ENCODE results near the gene CASZ1.

The CASZ1 gene

DNA sequence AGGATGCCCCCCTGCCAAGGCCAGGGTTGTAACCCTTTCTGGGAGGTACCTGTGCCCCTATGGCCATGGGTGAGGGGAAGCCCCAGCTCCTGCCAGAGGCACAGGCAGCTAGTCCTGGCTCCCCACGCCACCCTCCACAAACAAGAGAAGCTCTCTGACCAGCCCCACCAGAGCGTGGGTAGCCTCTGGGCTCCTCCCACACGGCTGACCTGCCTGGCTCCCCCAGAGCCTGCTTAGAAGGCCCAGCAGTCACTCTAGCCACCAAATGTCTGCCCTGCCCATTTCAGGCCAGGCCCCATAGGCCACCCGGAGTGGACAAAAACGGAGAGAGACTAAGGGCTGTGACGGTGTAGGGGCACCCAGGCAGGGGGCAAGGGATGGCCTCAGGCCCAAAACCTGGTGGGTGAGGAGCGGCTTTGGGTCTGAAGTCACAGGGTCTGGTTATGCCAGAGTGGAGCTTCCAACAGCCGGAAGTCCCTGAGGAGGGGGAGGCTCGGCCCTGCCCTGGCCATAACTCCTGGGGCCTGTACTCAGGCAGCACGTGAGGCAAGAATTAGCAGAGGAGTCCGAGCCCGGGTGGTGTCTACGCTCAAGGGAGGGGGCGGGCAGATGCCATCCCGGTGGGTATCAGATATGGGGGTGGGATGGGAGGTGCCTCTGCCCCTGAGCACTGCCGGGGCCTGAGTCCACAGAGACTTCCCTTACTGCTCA lies 155.4 kb downstream of the CASZ1 start:
- DNase-seq: no peak
- in situ Hi-C loops (cut with HindIII; ENCODE audit: low pct_ligation_motif_present, low pct_unique_long_range_greater_than_20kb, low sequenced_read_pairs): no loop called here

DNA sequence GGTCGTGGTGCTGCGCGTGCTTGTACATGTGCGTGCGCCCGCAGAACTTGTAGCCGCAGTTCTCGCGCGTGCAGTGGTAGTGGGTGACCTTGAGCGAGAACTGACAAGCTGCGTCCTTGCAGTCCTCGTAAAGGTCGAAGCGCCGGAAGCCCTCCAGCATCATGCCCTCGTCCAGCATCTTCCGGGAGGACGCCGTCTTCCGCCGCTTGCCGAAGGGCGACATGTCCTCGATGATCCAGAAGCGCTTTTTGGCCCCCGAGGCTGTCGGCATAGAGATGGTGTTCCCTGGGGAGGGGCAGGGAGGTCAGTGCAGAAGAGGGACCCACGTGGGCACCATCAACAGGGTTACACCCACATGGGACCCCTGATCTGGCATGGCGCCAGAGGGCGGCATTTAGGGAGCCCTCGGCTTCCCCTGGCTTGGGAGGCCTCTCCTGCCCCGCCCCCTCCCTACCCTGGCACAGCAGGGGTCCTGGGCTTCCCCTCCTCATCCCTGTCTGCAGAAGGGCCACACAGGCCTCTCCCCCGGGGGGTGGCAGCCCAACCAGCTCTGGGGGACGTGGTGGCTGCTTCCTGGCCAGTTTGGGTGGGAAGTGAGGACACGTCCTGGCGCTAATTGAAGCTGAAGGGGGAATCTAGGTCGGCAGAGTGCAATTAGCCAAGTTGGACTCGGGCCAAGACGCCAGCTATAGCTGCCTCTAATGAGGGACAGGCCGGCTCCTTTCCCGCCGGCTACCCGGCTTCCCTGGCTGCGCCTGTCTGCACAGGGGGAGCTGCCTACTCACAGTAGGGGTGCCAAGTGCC lies 156.5 kb downstream of the CASZ1 start:
- no peak for DNase-seq

DNA sequence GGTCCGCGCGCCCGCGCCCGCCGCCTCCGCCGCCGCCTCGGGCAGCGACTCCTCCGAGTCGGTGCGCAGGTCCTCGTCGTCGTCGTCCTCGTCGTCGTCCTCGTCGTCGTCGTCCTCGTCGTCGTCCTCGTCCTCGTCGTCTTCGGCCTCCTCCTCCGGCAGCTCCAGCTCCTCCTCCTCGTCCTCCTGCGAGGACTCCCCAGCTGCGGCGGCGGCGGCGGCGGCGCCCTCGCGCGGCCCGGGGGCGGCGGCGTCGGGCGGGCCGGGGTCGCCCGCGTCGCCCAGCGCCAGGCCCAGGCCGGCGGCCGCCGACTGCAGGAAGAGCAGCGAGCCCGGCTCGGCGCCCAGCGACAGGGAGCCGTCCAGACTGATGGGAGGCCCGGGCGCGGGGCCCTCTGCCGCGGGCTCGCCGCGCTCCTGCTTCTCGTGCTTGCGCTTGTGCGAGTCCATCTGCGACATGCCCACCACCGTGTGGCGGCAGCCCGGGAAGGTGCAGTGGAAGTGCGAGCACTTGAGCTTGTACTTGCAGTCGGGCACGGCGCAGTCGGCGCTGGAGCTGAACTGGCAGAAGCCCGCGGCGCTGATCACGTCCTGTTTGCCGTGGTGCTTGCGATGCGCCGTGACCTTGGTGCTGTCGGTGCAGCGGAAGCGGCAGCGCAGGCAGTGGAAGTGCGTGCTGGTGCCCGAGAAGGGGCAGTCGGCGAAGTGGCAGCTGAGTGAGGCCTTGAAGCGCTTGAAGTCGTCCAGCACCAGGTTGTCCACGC lies 157.3 kb downstream of the CASZ1 start:
- no peak for DNase-seq
- in situ Hi-C loops (cut with HindIII; ENCODE audit: low pct_ligation_motif_present, low pct_unique_long_range_greater_than_20kb, low sequenced_read_pairs): no loop called here

More for the DNA sequence above, 156.5 kb downstream of the CASZ1 start:
- in situ Hi-C loops (cut with HindIII; ENCODE audit: low pct_ligation_motif_present, low pct_unique_long_range_greater_than_20kb, low sequenced_read_pairs): no loop called here

DNA sequence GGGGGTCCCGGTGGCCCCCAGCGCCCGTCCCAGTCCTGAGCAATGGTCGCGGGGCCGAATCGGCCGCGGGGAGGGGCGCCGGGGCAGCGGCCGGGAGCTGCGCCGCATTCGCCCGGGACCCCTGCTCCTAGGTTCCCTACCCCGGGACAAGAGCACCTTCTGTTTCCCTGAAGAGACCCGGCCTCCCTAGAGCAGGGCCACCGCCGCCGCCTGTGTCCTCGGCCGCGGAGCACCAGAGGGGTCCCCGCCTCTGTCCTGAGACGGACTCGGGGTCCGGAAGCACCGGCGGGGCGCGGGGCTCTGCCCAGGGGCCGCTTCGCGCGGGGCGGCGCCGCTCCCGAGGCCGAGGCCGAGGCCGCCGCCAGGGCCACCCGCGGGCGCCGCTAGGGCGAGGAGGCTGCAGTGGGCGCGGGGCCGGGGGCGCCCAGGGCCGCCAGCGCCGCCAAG lies 157.9 kb downstream of the CASZ1 start:
- no peak for DNase-seq
- in situ Hi-C loops (cut with HindIII; ENCODE audit: low pct_ligation_motif_present, low pct_unique_long_range_greater_than_20kb, low sequenced_read_pairs): no loop called here

DNA sequence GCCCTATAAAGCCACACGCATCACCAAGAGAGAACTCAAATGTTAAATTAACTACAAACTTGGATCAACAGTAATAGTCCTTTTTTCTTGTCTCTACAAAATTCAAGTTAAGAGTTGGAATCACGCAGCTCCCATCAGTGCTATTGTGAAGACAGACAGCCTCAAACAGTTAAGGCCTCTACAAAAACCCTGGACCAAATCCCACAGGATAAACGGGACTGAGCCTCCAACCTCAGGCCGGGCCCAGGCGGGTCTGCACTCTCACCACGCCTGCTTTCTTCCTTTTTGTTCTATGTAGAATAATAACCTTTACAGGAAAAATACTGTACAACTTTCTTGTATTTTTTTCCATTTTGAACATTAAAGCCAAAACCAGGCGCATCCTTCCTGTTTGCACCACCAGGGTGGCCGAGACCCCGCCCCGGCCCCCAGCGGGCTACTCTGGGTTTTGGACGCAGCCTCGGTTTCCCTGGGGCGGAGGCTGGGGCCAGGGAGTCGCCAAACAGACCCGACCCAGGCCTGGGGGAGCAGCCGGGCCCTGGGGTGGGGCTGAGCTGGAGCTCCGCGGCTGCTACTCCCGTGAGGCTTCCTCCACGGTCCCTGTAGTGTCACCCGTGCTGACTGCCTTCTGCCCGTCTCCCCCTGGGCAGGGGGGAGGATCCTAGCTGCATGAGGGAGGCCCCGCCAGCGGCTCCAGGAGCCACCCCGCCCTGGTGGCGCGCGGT lies 158.4 kb downstream of the CASZ1 start:
- no peak for DNase-seq
- in situ Hi-C loops (cut with HindIII; ENCODE audit: low pct_ligation_motif_present, low pct_unique_long_range_greater_than_20kb, low sequenced_read_pairs): no loop called here

DNA sequence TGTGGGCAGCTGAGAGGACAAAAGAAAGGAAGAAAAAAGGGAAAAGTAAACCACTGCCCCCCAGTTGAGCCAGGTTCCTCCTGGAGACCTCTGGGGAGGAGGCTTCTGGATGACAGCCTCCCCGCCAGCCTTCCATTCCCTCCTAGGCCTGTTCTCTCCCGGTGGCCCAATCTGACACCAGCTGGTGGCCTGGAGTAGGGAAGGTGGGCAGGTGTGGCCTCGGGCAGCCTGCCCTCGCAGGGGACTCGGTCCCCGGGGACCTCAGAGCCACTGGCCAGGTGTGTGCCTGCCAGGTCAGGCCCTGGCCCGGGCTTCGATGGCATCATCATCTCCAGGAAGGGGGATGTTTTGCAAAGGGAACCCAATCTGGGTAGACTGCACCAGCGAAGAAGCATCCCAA lies 159.0 kb downstream of the CASZ1 start:
- in situ Hi-C loops (cut with HindIII; ENCODE audit: low pct_ligation_motif_present, low pct_unique_long_range_greater_than_20kb, low sequenced_read_pairs): no loop called here
- no peak for DNase-seq

DNA sequence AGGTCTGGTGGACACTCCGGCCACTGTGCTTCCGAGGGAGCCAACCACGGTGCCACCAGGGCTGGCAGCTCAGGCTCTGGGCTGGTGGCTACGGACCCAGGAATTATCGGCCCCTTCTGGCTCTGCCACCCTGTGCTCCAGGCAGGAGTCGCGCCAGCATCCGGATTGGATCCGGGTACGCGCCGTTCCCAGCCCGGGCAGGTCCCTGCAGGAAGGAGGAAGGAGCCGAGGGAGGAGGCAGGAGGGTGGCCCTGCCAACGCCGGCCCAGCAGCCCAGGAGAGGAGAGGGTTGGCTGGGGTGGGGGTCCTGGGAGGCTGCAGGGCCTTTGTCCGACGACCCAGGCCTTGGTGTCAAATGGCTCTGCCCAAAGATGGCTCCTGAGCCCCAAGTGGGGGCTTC lies 160.5 kb downstream of the CASZ1 start:
- in situ Hi-C loops (cut with HindIII; ENCODE audit: low pct_ligation_motif_present, low pct_unique_long_range_greater_than_20kb, low sequenced_read_pairs): no loop called here
- no peak for DNase-seq

DNA sequence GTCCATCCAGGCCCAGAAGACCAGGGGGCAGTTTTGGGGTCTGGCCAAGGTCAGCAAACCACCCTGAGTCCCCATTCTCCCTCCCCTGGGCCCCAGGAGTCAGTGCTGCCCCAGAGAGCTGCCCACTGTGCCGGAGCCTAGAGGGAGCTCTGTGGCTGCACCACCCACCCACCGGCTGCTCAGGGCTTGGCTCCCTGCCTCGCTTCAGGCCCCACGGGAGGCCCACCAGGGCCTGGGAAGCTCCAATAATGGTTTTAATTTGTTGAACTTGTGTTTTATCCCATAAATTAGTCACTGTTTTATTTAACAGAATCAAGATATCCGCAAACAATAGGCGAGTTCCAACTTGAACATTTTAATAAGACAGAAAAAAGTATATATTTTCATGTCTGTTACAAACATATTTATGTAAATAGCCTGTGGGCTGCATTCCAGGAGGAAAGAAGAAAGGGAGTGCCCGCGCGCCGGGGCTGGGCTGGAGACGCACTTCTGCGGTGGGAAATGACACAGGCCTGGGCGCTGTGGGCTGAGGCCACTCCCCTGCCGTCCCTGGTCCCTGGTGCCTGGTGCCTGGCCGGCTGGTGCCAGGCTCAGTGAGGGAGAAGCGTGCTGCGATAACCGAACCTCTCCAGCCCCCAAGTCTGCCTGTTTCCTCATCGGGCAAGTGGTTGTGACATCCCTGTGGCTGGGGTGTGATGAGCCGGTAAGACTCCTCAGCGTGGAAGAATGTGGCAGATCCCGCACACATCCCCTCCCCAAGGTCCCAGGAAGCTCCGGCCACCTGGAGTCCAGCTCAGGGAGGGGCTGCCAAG lies 161.2 kb downstream of the CASZ1 start:
- DNase-seq: no peak
- in situ Hi-C loops (cut with HindIII; ENCODE audit: low pct_ligation_motif_present, low pct_unique_long_range_greater_than_20kb, low sequenced_read_pairs): no loop called here

DNA sequence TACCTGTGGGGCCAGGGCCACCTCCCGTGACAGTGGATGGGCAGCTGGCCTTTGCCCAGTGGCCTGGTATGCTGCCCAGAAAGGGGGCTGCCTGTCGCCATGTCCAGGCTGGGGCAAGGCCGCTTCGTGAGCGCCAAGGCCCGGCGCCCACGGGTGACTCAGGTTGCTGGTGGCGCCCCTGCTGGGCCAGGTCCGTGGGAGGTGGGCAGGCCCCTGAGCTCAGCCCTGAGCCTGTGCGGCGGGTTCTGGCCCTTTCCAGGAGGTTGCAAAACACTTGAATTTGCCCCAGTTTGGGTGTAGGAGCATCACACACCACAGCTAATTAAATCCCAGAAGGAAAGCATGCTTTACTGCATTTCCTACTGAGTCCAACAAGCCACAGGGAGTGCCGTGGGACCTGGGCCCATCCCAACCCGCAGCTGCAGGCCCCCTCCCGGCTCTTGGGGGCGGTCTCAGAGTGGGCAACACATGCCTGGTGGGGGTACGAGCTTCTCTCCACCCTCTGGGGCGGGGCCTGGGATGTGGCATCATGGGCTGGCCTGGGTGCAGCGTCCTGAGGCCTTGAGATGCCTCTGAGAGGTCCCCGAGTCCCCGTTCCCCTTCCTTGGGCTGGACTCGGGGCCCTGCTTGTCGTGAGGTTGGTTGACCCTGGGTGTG lies 161.9 kb downstream of the CASZ1 start:
- no peak for DNase-seq
- in situ Hi-C loops (cut with HindIII; ENCODE audit: low pct_ligation_motif_present, low pct_unique_long_range_greater_than_20kb, low sequenced_read_pairs): no loop called here

DNA sequence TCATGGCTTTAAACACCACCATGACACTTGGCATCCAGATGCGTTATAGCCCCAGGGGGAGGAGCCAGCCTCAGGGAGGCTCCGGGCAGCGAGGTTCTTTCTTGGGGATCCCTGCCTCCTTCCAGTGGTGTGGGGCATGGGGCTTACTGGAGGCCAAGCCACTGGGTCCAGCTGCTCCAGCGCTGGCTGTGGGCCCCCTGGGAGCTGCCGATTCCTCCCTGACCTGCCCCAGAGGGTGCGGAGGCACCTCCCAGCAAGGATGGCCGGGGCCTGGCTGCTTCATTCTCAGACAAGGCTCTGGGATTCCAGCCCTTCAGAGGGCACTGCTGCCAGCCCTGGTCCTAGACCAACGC lies 162.4 kb downstream of the CASZ1 start:
- in situ Hi-C loops (cut with HindIII; ENCODE audit: low pct_ligation_motif_present, low pct_unique_long_range_greater_than_20kb, low sequenced_read_pairs): no loop called here
- DNase-seq: no peak

DNA sequence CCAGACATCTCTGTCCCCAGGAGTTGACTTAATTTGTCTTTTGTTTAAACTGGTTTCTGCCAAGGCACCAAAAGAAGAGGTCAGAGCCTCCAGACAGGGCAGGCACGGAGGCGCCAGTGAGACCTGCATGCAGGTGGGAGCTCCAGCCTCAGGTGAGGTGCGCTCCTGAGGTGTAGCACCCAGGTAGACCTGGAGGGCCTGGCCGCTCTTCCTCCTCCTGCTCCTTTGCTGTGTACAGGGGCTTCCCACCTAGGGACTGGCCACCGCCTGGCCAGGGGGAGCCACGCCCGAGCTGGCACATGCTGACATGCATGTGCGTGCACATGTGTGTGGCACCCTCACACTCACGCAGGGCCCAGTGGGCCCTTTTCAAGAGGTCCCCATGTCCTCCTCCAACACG lies 163.0 kb downstream of the CASZ1 start:
- no peak for DNase-seq
- in situ Hi-C loops (cut with HindIII; ENCODE audit: low pct_ligation_motif_present, low pct_unique_long_range_greater_than_20kb, low sequenced_read_pairs): no loop called here

DNA sequence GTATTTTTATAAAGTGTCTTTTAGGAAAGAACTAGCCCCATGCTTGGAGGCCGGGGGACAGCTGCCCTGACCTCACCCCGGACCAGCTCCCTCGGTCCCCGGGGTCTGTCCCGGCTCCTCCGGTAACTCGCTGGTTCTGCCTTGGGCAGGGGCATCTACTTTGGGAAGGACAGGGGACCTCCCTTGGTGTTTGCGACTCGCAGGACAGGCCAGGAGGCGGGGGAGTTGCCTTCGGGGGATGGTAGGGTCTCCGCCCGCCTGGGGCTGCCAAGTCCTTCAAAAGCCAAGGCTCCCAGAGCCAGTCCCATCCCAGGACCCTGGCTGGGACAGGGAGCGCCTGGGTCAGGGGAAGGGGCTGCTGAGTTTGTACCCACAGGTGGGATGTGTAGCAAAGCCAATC lies 163.8 kb downstream of the CASZ1 start:
- no peak for DNase-seq
- in situ Hi-C loops (cut with HindIII; ENCODE audit: low pct_ligation_motif_present, low pct_unique_long_range_greater_than_20kb, low sequenced_read_pairs): no loop called here

DNA sequence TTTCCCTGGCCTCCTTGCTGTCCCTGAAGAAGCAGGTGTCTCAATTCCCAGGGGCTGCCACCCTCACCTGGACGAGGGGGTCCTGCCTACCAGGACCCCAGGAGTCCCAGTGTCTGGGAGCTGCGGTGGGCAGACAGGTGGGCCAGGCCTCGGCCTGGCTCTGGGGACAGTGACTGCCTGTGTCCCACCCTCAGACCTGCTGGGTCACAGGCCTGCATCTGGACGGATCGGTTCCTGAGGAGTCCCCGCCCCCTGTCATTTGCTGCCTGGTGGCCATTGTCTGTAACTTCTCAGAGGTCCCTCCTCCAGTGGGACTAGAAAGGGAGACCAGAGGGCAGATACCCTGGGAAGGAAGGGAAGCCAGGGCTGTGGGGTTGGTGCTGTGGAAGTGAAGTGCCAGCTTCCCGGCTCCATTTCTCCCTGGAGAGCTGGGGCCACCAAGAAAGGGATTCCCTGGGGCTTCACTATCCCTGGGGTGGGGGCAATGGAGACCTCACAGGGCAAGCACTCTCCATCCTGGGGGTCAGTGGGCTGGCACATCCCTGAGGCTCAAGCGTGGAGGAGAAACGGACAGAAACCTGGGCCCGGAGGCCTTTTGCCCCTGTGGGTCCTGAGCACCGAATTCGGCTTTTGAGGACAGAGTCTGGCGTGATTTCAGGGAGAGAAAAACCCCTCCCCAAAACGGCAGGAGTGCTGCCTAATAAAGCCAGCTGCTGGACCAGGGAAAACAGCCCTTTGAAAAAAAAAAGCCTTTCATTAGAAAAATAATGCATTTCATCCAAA lies 164.4 kb downstream of the CASZ1 start:
- no peak for DNase-seq
- in situ Hi-C loops (cut with HindIII; ENCODE audit: low pct_ligation_motif_present, low pct_unique_long_range_greater_than_20kb, low sequenced_read_pairs): no loop called here

DNA sequence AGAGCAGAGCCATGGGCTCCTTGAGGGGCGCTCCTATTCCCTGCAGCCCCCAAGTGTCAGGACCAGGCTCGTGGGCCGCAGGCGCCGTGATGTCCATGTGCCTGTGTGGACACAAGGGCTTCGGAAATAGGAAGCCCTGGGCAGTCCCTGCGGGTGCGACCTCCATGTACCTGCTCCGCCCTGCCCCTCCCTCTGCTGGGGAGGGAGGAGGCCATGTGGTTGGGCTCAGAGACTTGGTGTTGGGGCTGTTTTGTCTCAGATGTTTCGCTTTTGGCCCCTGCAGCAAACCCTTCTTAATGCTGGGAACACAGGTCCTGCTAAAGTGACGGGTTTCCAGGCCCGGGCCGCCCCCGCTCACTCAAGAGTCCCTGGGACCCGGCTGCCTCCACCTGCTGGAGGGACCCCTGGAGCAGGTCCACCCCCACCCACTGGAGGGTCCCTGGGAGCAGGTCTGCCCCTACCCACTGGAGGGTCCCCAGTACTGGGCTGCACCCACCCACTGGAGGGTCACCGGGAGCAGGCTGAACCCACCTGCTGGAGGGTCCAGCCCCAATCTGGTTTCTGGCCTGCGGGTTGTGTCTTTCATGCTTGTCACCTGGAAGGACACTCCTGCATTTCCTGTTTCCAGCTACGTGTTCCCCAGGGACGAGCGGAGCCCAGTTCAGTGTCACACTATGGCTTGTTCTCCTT lies 165.2 kb downstream of the CASZ1 start:
- in situ Hi-C loops (cut with HindIII; ENCODE audit: low pct_ligation_motif_present, low pct_unique_long_range_greater_than_20kb, low sequenced_read_pairs): no loop called here
- no peak for DNase-seq

DNA sequence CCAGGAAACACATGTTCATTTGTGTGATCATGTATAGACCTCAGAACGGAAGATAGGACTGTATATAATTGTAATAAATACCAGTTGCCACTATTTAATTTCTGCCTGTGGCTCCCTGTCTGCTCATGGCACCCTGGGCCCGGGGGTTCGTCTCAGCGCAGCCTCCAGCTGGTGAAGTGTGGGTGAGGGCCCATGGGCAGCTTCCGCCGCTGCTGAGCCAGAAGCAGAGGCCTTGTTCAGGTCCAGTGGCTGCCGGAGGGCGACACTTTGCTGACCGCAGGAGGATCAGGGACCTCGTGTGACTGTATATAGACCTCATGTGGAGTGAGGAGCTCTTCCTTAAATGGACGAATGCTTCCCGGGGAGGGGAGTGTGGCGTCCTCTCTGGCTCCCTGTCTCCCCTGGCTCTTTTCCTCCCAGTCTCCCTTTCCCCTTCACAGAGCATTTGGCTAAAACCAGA lies 165.8 kb downstream of the CASZ1 start:
- no peak for DNase-seq
- in situ Hi-C loops (cut with HindIII; ENCODE audit: low pct_ligation_motif_present, low pct_unique_long_range_greater_than_20kb, low sequenced_read_pairs): no loop called here

DNA sequence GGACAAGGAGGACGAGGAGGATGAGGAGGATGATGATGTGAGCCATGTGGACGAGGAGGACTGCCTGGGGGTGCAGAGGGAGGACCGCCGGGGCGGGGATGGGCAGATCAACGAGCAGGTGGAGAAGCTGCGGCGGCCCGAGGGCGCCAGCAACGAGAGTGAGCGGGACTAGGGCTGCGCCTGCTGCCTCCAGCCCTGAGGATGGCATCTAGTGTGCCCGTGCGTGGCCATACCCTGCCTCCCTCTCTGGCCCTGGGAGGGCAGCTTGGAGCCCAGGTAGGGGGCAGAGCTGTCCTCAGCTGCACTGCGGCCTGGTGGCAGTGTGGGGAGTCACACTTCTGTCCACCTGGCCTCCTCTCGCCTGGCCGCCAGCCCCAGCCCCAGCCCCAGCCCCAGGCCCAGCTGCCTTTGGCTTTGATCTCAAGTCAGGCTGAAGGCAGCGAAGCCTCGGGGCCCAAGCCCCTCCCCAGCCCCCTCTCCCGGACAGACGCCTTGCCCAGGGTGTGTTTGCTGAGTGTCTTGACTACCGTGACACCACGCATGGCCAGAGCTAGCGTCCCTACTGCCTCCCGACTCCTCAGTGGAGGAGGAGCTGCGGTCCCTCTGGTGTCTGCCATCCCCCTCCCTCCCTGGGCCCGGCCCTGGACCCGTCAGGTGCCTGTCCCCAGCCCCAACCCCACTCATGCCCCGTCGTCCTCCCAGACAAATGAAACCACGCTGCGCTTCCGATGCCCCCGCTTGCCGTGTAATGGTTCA lies 166.5 kb downstream of the CASZ1 start:
- DNase-seq: no peak
- in situ Hi-C loops (cut with HindIII; ENCODE audit: low pct_ligation_motif_present, low pct_unique_long_range_greater_than_20kb, low sequenced_read_pairs): no loop called here

All from ACHN (cell line).